Midbrain (tissue), 1 donor: ENCODE measurements around the gene SRA1.

Source experiments
- DNase-seq: peaks from one replicate; lab custom pipeline; 2025; lab: John Stamatoyannopoulos, UW

The SRA1 gene

DNA sequence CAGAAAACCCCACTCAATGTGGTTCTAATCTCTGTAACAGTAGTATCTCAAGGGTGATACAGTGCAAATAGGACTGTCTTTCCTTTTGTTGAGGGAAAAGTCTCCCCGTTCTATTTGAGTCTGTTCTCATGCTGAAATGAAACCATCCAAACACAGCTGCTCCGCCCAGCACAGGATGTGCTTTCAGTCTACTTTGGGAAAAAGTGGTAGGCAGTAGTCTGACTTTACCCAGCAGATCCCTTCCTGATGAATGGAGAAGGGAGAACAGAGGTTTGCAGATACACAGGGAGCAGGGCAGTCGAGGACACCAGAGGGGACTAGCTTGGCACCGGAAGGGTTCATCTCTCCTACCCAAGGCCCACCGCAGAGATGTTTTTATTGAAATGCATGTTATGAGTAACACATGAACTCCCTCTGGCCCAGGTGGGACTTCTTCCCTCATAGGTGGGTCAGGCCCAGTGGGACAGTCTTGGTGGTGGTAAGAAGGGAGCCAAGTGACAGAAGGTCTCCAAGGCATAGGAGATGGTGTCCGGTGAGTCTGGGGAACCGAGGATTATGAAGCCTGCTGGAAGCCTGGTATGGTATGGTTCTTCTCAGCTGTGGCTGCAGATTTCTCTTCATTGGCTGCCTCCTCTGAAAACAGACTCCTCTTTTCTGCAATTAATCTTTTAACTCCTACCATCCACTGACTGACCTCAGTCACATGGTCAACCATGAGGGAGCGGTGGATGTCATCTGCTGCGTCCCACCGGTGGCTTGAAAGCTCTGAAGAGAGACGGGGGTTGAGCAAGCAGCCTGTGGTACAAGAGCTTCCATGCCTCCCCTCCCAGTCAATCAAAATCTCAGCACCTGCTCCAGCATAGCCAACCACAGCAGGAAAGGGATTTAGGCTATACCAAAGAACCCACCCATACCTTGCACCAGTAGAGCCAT, 6.9 kb downstream of the SRA1 start:
- no peak for DNase-seq

DNA sequence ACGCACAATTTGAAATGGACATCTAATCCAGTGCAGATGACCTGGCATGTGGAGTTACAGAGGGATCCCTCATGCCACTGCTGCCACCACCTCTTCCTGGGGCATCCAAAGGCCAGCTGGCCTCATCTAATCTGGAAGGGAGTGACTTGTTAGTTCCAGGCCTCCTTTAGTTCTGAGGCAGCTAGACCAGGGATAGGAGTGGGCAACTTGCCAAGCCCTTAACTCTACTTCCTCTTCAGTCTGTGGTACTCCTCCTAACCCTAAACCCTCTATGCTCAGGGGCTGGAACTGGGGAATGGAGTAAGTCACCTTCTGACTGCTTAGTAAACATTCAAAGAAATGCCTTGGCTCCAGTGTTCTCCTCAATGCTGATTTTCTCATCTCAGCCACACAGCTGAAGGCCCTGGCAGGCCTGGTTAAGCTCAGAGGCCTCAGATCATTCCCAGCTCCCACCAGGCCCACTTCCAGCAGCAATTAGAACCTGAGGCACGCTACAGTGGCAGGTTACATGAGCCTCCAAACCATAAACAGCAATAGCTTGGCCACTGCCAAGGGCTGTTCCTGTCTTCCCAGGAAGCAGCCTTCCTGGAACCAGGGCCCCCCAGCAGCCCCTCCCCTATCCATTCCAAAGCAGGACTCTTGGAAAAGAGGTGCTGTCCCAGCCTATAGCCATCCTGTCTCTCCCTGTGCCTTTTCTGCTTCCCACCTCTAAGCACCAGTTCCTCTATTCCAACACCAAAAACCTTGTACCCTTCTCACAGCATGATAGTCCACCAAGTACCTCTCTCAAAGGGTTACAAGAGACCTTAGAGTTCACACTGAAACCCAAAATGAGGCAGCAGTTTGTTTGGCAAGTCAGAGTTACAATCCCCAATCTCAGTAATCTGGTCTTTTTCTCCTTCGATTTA, 7.8 kb downstream of the SRA1 start:
- peak; percentile 17 for DNase-seq

DNA sequence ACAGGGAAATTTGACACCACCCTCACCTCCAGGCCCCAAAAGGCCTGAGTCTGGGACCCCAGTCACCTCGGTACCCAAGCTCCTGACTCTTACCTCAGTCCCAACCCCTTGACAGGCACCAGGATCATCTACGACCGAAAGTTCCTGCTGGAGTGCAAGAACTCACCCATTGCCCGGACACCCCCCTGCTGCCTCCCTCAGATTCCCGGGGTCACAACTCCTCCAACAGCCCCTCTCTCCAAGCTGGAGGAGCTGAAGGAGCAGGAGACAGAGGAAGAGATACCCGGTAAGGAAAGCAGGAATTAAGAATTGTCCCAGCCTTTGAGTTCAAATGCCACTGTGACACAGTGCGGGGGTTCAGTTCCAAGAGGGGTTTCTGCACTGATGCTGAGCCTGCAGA, 8.5 kb downstream of the SRA1 start:
- no peak for DNase-seq

GRCh38 chr5:140548300-140548688, 9.0 kb downstream of the SRA1 start:
- DNase-seq: no peak

GRCh38 chr5:140547508-140548299, 9.6 kb downstream of the SRA1 start, which contains the start of gene EIF4EBP3:
EIF4EBP3 (plus strand) TSS chr5:140547662; CDS start chr5:140547738, 76 bp downstream.
- DNase-seq: peak; percentile 97

DNA sequence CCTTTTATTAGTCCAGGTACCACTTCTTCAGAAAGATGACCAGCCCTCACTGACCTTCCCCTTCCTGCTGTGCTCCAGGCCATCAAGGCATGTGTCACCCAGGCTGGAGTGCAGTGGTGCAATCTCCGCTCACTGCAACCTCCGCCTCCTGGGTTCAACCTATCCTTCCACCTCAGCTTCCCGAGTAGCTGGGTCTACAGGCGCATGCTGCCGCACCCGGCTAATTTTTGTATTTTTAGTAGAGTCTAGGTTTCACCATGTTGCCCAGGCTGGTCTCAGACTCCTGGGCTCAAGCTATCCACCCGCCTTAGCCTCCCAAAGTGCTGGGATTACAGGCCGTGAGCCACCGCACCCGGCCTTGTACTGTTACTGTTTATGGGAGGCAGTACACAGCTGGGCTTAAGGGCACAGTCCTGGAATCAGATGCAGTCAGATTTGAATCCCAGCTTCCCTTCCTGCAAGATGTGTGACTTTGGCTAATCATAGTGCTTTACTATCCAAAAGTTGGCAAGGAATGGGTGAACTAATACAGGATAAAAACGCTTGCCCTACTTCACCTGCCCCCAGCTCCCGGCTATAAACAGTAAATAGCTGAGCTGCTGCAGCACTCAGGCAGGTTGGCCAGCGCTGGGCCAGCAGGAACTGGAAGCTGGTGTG, 10.3 kb downstream of the SRA1 start:
- no peak for DNase-seq

DNA sequence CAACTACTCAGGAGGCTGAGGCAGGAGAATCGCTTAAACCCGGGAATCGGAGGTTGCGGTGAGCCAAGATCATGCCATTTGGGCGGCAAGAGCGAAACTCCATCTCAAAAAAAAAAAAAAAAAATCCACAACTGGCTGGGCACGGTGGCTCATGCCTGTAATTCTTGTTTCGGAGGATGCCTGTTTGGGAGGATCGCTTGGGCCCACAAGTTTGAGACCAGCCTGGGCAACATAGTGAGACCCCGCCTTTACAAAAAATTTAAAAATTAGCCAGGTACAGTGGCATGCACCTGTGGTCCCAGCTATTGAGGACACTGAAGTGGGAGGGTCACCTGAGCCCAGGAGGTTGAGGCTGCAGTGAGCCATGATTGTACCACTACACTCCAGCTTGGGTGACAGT, 11.7 kb downstream of the SRA1 start:
- no peak for DNase-seq

DNA sequence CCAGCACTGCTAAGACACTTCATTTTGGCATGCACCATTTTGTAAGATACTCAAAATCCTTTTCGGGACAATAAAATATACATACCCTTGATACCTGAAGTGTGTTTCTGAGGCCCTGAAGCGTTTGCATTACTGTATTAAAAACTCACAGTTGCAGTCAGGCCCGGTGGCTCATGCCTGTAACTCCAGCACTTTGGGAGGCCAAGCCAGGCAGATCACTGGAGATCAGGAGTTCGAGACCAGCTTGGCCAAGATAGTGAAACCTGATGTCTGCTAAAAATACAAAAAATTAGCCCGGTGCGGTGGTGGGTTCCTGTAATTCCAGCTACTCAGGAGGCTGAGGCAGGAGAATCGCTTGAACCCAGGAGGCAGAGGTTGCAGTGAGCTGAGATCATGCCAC, 12.3 kb downstream of the SRA1 start:
- no peak for DNase-seq

- no peak for DNase-seq
Measured at GRCh38 chr5:140542972-140543371, 14.3 kb downstream of the SRA1 start.

GRCh38 chr5:140540227-140540626, 17.0 kb downstream of the SRA1 start:
- no peak for DNase-seq

DNA sequence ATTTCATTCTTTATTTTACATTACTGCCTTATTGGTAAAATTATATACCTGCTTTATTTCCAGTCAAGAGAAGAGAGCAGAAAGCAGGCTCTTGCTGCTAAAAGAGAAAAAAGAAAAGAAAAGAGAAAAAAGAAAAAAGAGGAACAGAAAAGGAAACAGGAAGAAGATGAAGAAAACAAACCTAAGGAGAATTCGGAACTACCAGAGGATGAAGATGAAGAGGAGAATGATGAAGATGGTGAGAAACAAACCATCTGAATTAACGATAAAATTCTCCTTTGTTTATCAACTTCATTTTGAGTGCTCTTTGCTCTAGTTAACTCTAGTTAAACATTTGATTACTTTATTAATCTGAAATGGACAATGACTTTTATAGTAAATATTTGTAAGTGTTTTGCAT, 33.3 kb downstream of the SRA1 start:
- no peak for DNase-seq

DNA sequence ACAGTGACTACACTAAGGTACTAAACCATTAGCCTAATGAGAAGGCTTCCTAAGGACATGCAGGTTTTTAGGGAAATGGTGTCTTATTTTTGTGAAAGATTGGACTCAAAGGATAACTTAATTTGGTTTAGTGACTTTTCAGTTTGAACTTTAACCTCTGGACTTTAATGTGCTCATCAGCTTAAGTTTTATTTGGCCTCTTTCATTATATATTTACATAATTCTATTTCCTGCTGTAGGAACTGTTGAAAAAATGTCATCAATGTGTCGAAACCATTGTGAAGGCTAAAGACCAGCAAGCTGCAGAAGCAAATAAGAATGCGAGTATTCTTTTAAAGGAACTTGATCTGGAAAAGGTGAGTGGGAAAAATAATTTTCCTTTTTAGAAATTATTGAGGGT, 44.1 kb downstream of the SRA1 start:
- DNase-seq: no peak

DNA sequence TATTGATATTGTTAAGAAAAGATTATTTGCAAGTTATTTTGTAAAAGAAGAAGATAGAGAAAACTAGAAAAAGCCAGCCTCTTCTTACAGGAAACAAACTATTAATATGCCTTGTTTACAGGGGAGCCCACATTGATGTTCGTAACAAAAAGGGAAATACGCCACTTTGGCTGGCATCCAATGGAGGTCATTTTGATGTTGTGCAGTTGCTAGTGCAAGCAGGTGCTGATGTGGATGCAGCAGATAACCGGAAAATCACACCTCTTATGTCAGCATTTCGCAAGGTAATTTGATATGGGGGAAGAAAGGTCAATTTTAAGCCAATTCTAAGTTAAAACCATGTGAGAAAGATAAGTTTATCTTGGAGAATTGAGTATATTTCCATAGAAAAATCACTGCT, 47.4 kb downstream of the SRA1 start:
- no peak for DNase-seq

GRCh38 chr5:140502834-140503233, 54.4 kb downstream of the SRA1 start:
- no peak for DNase-seq
